Body of pancreas (tissue), 4 donors: ENCODE data around the gene LAMC2.

ENCODE experiments used
- CTCF ChIP-seq, 7 experiments: fragments of 450-650 bp in 4 of 7; fragments of 200-600 bp in 3 of 7; sonication (generic) in 3 of 7; IDR thresholded peaks; one replicate each; pipeline ENCODE4 v1.5.1; 2016 to 2019; ENCODE audit warnings: antibody characterized with exemption in 7 of 7
- POLR2A ChIP-seq, 3 donors: fragments of 450-650 bp; IDR thresholded peaks; one replicate each; pipeline ENCODE4 v1.6.1; 2016; ENCODE audit warnings: antibody characterized with exemption in 3 of 3, mild to moderate bottlenecking in 2 of 3

- TF ChIP-seq POLR2A (IDR thresholded peaks at IDR 0.05) (no peak), CTCF (IDR thresholded peaks at IDR 0.05) (no peak)
Observed at GRCh38 chr1:183159960-183160359, 26.1 kb upstream of the LAMC2 start.
